ENCODE measurements around the gene TLR10. TPM values are rescaled to one million over a fixed set of nuclear protein-coding genes. Genes with fewer than 3 reads are reported as not detected.

Gene TLR10
- total and polyA plus RNA-seq, 2 of the 13 experiments (the other 11 are each of a cell fraction or from before 2014, with no cell fraction given): not detected

DNA sequence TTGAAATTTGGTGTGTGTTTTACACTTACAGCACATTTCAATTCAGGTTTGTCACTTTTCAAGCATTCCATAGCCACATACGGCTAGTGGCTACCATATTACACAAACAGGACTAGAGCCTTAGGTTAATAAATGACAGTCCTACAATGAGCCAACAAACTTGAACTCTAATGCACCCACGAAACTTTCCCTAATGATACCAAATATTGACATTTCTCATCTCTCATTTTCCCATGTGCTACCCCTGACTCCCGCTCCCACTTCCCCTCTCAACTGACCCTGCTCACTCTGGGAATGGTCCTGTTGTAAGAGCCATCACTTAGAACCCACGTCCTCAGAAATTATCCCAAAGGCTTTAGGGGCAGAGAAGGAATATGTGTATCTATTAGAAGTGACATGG, 4.9 kb upstream of the TLR10 start (continued):
- TF ChIP-seq SAP130 (CRISPR knock-in tag; IDR thresholded peaks at IDR 0.05; ENCODE audit: low read depth) (peak; percentile 56), RARA (CRISPR knock-in tag; IDR thresholded peaks at IDR 0.05) (peak; percentile 92), IRF2 (CRISPR knock-in tag; IDR thresholded peaks at IDR 0.05) (peak; percentile 37; the same call in 1 of the 2 replicates), RXRB (CRISPR knock-in tag; IDR thresholded peaks at IDR 0.05; ENCODE audit: borderline replicate concordance) (peak; percentile 96), FOXA3 (CRISPR knock-in tag; IDR thresholded peaks at IDR 0.05) (peak; percentile 73; the same call in 1 of the 2 replicates), THAP11 (CRISPR knock-in tag; IDR thresholded peaks at IDR 0.05) (0 out of 2 replicates have a peak, but pooled peaks have one; percentile 15), ZSCAN30 (CRISPR knock-in tag; IDR thresholded peaks at IDR 0.05) (no peak), HMG20A (CRISPR knock-in tag; IDR thresholded peaks at IDR 0.05; ENCODE audit: borderline replicate concordance) (peak; percentile 61; the same call in 1 of the 2 replicates), NONO (IDR thresholded peaks at IDR 0.05) (no peak), NONO (CRISPR knock-in tag; conservative IDR thresholded peaks at IDR 0.05) (0 out of 2 replicates have a peak, but pooled peaks have one; percentile 22), FOXA1 (IDR thresholded peaks at IDR 0.05) (no peak), FOXA1 (CRISPR knock-in tag; IDR thresholded peaks at IDR 0.05) (peak; percentile 40), RXRA (CRISPR knock-in tag; IDR thresholded peaks at IDR 0.05) (peak; percentile 68; the same call in 1 of the 2 replicates), GATAD2A (CRISPR knock-in tag; IDR thresholded peaks at IDR 0.05) (peak; percentile 68), BHLHE40 (IDR thresholded peaks at IDR 0.05; ENCODE audit: low read length) (no peak), HNF4A (CRISPR knock-in tag; IDR thresholded peaks at IDR 0.05) (0 out of 2 replicates have a peak, but pooled peaks have one; percentile 10), IKZF4 (CRISPR knock-in tag; IDR thresholded peaks at IDR 0.05; ENCODE audit: borderline replicate concordance, low read depth, not compliant biosample characterization) (no peak), EP300 (IDR thresholded peaks at IDR 0.05; ENCODE audit: low read depth in 2 of 2, low read length in 2 of 2) (peak in 1 of 2 experiments; percentile 14; a peak in 1 of 4 replicates), EP300 (CRISPR knock-in tag; IDR thresholded peaks at IDR 0.05; ENCODE audit: borderline replicate concordance) (no peak)
- TF ChIP-seq, protein P1, sequence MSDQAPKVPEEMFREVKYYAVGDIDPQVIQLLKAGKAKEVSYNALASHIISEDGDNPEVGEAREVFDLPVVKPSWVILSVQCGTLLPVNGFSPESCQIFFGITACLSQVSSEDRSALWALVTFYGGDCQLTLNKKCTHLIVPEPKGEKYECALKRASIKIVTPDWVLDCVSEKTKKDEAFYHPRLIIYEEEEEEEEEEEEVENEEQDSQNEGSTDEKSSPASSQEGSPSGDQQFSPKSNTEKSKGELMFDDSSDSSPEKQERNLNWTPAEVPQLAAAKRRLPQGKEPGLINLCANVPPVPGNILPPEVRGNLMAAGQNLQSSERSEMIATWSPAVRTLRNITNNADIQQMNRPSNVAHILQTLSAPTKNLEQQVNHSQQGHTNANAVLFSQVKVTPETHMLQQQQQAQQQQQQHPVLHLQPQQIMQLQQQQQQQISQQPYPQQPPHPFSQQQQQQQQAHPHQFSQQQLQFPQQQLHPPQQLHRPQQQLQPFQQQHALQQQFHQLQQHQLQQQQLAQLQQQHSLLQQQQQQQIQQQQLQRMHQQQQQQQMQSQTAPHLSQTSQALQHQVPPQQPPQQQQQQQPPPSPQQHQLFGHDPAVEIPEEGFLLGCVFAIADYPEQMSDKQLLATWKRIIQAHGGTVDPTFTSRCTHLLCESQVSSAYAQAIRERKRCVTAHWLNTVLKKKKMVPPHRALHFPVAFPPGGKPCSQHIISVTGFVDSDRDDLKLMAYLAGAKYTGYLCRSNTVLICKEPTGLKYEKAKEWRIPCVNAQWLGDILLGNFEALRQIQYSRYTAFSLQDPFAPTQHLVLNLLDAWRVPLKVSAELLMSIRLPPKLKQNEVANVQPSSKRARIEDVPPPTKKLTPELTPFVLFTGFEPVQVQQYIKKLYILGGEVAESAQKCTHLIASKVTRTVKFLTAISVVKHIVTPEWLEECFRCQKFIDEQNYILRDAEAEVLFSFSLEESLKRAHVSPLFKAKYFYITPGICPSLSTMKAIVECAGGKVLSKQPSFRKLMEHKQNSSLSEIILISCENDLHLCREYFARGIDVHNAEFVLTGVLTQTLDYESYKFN (CRISPR knock-in tag; conservative IDR thresholded peaks at IDR 0.05): peak; percentile 57
- TF ChIP-seq, protein P2, sequence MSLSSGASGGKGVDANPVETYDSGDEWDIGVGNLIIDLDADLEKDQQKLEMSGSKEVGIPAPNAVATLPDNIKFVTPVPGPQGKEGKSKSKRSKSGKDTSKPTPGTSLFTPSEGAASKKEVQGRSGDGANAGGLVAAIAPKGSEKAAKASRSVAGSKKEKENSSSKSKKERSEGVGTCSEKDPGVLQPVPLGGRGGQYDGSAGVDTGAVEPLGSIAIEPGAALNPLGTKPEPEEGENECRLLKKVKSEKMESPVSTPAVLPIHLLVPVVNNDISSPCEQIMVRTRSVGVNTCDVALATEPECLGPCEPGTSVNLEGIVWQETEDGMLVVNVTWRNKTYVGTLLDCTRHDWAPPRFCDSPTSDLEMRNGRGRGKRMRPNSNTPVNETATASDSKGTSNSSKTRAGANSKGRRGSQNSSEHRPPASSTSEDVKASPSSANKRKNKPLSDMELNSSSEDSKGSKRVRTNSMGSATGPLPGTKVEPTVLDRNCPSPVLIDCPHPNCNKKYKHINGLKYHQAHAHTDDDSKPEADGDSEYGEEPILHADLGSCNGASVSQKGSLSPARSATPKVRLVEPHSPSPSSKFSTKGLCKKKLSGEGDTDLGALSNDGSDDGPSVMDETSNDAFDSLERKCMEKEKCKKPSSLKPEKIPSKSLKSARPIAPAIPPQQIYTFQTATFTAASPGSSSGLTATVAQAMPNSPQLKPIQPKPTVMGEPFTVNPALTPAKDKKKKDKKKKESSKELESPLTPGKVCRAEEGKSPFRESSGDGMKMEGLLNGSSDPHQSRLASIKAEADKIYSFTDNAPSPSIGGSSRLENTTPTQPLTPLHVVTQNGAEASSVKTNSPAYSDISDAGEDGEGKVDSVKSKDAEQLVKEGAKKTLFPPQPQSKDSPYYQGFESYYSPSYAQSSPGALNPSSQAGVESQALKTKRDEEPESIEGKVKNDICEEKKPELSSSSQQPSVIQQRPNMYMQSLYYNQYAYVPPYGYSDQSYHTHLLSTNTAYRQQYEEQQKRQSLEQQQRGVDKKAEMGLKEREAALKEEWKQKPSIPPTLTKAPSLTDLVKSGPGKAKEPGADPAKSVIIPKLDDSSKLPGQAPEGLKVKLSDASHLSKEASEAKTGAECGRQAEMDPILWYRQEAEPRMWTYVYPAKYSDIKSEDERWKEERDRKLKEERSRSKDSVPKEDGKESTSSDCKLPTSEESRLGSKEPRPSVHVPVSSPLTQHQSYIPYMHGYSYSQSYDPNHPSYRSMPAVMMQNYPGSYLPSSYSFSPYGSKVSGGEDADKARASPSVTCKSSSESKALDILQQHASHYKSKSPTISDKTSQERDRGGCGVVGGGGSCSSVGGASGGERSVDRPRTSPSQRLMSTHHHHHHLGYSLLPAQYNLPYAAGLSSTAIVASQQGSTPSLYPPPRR (CRISPR knock-in tag; IDR thresholded peaks at IDR 0.05; ENCODE audit: borderline replicate concordance): no peak; the same call in 1 of the 2 replicates
- TF ChIP-seq, protein P3, sequence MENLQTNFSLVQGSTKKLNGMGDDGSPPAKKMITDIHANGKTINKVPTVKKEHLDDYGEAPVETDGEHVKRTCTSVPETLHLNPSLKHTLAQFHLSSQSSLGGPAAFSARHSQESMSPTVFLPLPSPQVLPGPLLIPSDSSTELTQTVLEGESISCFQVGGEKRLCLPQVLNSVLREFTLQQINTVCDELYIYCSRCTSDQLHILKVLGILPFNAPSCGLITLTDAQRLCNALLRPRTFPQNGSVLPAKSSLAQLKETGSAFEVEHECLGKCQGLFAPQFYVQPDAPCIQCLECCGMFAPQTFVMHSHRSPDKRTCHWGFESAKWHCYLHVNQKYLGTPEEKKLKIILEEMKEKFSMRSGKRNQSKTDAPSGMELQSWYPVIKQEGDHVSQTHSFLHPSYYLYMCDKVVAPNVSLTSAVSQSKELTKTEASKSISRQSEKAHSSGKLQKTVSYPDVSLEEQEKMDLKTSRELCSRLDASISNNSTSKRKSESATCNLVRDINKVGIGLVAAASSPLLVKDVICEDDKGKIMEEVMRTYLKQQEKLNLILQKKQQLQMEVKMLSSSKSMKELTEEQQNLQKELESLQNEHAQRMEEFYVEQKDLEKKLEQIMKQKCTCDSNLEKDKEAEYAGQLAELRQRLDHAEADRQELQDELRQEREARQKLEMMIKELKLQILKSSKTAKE (CRISPR knock-in tag; IDR thresholded peaks at IDR 0.05; ENCODE audit: borderline replicate concordance): 0 out of 2 replicates have a peak, but pooled peaks have one; percentile 17
